GM18499 (cell line): ENCODE measurements around the gene GNA12.
"Not testable (repeated sequence)": the region's sequence is repeated elsewhere in the genome, so short reads cannot be mapped to it uniquely, and the experiment has no call there.

Experiments
- ATAC-seq: cut with Tn5 transposase; IDR thresholded peaks from one replicate; pipeline ENCODE4 v1.9.1; 2021; ENCODE audit warnings: moderate number of reproducible peaks; ENCODE audit not compliant: insufficient read depth, unreplicated experiment

GNA12 gene

DNA sequence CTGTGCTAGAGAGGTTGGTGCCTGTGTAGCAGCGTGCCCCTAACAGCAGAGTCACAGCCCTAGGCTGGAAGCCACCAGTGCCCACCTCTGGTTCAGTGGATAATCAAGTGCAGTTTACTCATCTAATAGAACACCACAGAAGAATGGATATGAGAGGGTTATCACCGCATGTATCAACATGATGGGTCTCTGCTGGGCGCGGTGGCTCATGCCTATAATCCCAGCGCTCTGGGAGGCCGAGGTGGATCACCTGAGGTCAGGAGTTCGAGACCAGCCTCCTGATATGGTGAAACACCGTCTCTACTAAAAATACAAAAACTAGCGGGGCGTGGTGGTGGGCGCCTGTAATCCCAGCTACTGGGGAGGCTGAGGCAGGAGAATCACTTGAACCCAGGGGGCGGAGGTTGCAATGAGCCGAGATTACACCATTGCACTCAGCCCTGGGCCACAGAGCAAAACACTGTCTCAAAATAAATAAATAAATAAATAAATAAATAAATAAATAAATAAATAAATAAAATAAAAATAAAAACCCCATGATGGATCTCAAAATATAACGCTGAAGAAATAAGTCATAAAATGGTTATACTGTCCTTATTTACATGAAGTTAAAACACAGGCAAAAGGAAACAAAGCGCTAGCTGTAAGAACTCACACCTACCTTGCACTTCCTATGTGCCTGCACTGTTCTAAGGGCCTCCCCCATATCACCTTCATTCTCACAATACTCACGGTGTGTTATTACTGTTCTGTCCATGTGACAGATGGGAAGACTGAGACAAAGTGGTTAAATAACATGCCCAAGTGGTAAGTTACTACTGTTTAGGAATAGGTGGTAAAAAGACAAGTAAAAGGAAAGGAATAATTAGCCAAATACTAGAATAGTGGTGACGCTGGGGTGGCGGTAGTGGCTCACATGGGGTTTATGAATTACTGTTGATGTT lies 85.2 kb downstream of the GNA12 start:
- ATAC-seq: no peak

DNA sequence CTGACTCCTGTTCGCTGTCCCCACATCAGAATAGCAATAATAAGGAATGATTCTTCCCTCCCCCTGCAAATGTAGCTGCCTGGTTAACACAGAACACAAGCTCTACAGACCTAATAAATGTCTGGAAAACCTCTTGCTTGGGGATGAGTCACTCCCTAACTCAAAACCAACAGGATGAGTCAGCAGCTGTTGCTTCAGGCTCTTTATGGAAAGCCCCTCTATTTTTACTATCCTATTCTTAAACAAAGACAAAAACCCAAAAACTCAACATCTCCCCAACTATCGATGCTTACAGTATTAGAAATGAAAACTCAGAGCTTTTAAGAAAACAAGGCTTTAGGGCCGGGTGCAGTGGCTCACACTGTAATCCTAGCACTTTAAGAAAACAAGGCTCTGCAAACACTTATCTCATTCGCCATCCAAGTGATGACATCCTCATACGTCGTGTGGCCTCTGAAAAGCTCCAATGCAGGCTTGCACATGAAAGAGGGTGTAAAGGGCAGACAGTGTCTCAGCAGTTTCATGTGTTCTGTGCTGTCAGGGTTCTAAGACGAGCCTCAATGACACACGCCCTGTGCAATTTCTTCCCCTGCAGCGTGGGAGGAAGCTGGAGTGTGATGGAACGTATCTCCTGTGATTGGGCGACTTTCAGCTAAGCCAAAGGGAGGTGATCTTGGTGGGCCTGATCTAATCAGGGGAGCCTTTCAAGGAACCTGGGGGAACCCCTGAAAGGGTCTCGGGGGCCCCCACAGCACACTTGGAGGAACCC lies 86.0 kb downstream of the GNA12 start:
- peak; percentile 72 for ATAC-seq

GRCh38 chr7:2757361-2757903 lies 86.7 kb downstream of the GNA12 start:
- no peak for ATAC-seq

- ATAC-seq: no peak
Observed at GRCh38 chr7:2755531-2755930, 88.6 kb downstream of the GNA12 start.

DNA sequence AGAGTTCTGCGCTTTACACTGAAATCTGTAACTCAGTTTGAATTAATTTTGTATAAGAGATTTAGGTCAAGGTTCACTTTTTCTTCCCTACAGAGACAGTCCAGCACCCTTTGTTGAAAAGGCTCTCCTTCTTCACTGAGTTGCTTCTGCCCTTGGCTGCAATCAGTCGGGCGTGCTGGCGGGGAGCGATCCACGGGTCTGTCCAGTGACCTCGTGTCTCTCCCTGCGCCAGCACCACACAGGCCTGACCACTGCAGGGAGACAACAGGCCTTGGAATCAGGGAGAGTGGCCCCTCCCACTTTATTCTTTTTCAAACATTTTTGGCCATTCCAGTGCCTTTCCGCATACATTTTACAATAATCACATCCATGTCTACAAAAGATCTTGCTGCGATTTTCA lies 89.2 kb downstream of the GNA12 start:
- ATAC-seq: no peak

DNA sequence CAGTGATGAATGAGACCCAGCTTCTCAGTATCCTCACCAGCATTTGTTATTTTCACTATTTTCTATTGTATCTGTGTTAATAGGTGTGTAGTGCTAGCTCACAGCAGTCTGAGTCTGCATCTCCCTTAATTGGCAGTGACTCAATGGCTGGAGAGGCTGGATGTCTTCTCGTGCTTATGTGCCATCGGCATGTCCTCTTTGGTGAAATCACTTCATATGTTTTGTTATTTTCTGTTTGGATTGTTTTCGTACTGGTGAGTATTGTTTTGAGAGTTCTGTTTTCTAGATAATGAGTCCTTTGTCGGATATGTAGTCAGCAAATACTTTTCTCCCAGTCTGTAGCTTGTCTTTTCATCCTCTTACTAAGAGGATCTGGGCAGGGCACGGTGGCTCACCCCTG lies 90.0 kb downstream of the GNA12 start:
- no peak for ATAC-seq

- no peak for ATAC-seq
Observed at GRCh38 chr7:2753148-2753547, 91.0 kb downstream of the GNA12 start.

DNA sequence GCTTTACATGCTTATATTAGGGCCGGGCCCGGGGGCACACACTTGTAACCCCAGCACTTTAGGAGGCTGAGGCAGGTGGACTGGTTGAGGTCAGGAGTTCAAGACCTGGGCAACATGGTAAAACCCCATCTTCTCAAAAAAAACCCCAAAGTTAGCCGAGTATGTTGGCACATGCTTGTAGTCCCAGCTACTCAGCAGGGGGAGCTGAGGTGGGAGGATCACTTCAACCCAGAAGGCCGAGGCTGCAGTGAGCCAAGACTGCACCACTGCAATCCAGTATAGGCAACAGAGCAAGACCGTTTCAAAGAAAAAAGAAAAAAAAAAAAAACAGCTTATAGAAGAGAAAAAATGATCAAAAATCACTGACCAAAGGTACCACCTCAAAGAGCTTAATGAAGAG lies 93.0 kb downstream of the GNA12 start:
- ATAC-seq: no peak

GRCh38 chr7:2750004-2750407 lies 94.1 kb downstream of the GNA12 start:
- no peak for ATAC-seq

- ATAC-seq: not testable (repeated sequence)
Observed at GRCh38 chr7:2748684-2749083, 95.4 kb downstream of the GNA12 start.

DNA sequence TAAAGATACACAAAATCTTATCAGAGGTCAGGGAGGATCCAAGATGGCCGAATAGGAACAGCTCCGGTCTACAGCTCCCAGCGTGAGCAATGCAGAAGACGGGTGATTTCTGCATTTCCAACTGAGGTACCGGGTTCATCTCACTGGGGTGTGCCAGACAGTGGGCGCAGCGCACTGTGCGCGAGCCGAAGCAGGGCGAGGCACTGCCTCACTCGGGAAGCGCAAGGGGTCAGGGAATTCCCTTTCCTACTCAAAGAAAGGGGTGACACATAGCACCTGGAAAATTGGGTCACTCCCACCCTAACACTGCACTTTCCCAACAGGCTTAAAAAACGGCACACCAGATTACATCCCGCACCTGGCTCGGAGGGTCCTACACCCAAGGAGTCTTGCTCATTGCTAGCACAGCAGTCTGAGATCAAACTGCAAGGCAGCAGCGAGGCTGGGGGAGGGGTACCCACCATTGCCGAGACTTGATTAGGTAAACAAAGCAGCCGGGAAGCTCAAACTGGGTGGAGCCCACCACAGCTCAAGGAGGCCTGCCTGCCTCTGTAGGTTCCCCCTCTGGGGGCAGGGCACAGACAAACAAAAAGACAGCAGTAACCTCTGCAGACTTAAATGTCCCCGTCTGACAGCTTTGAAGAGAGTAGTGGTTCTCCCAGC lies 100.5 kb downstream of the GNA12 start:
- not testable (repeated sequence) for ATAC-seq

GRCh38 chr7:2738766-2739549 lies 105.2 kb downstream of the GNA12 start:
- ATAC-seq: no peak

DNA sequence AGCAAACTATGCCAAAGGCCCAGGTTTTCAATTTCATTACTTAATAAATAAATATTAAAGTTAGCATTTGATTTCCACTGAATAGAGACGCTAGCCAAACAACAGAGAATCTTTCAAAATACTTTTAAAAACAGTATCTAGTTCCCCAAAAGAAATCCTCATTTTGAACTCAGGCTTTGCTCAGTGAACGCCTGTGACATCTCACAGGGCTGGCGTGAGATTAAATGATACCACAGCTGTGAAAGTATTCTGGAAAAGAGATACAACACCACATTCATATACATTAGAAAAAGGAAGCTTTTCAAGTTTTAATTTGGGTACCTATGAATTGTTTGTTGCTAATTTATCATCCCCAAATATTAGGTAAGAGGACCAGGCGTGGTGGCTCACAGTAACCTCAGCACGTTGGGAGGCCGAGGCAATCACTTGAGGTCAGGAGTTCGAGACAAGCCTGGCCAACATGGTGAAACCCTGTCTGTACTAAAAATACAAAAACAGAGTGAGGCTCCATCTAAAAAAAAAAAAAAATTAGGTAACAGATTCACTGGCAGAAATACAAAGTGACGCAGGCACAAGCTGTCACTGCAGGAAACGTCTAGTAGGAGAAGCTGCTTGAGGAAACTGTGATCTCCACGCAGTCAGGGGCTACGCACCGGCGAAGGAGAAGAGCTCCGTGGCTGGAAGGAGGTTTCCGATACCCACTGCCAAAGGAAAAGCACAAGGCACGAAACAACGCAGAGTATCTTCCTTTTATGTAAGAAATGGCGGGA lies 106.2 kb downstream of the GNA12 start:
- no peak for ATAC-seq

DNA sequence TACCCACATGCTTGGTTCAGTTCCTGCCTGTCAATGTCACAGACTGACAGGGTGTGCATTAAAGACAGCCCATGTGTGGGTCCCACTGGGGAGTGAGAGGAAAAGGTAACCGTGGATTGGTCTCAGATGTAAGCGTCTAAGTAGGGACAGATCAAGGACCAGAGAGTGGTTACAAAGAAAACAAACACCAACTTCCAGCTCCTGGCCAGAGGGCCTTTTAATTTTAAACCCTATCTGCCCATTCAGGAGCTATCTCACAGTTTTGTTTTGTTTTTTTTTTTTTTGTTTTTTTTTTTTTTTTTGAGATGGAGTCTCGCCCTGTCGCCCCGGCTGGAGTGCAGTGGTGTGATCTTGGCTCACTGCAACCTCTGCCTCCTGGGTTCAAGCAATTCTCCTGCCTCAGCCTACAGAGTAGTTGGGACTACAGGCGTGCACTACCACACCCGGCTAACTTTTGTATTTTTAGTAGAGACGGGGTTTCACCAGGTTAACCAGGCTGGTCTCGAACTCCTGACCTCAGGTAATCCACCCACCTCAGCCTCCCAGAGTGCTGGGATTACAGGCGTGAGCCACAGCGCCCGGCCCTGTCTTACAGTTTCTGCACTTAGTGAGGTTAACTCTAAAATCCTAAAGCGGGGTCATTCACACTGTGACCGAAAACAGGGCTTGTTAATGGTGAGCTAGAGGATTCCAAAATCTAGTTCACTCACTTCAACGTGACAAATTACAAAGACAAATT lies 106.9 kb downstream of the GNA12 start:
- ATAC-seq: not testable (repeated sequence)

DNA sequence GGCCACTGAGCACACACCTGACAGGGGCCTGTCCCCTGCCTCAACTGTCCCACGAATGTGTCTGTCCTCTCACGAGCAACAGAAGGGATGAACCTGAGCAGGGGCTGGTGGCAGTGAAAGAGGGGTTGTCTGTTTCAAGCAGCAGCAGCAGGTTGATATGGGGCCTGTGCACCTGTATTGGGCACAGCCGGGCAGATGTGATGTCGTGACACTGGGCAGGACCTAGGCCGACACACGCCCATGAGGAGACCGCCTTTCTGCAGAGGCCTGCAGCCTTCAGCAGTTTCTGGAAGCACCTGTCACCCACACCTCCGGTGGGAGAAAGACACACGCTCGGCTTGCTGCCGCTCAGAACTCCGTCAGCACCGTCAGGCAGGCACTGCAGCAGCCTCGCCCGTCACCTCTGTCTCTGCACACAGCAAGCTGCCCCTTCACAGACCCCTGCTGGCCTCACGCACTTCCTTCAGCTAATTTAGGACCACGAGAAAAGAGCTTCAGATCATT lies 107.6 kb downstream of the GNA12 start:
- ATAC-seq: no peak

GRCh38 chr7:2735744-2736143 lies 108.4 kb downstream of the GNA12 start:
- ATAC-seq: no peak

- ATAC-seq: no peak
Observed at GRCh38 chr7:2734751-2735571, 109.1 kb downstream of the GNA12 start.
